ENCODE results near the gene HAPLN1. TPM values are rescaled to one million over a fixed set of nuclear protein-coding genes. Genes with fewer than 3 reads are reported as not detected.
A peak's percentile ranks its signal among the peaks of the same experiment; 100 is the strongest.

HAPLN1 gene
- total RNA-seq, 1 donor from 2014 or later = 248 TPM

- peaks cover 9% of the 10 kb centered on the region for H3K9me3 Mint-ChIP-seq (ENCODE audit: low read depth)
- H3K36me3 Mint-ChIP-seq (ENCODE audit: low read depth) = peaks cover 24% of the 10 kb centered on the region
- peaks cover 79% of the 10 kb centered on the region for H3K4me1 Mint-ChIP-seq (ENCODE audit: low read depth)
- no peak for DNase-seq (ENCODE audit: low spot score)
- no peak overlapping the region for H3K27ac Mint-ChIP-seq (ENCODE audit: unreplicated experiment)
- no peak overlapping the region for H3K4me3 Mint-ChIP-seq (ENCODE audit: unreplicated experiment)
- no peak for TF ChIP-seq CTCF (IDR thresholded peaks at IDR 0.05)
- H3K27me3 Mint-ChIP-seq (ENCODE audit: low read depth) = no peaks in the 10 kb centered on the region
Measured at GRCh38 chr5:83688281-83688680, 32.4 kb downstream of the HAPLN1 start.

DNA sequence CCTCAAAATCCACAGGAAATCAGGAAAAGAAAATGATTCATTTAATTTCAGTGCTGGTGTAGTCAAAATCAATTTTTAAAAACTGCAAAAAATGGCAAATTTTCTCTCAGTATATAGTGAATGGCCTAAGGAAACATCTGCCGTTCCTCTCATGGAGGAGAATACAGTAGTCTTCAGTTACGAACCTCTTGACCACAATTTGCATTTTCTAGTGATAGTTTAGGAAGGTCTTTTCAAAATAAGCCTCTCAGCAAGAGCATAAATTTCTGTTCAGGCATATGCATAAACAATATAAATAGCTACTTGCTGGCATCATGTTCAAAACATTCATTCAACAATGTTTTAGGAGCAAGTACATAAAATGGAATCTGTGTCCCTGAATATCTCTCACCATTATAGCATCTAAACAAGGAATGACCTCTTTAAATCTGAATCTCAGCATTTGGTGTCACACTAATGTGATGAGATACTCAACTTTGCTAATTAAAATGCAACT is 33.5 kb downstream of the HAPLN1 start:
- Mint-ChIP-seq H3K4me3 (ENCODE audit: unreplicated experiment) (no peak overlapping the region), H3K27me3 (ENCODE audit: low read depth) (no peaks in the 10 kb centered on the region), H3K9me3 (ENCODE audit: low read depth) (peaks cover 8% of the 10 kb centered on the region), H3K4me1 (ENCODE audit: low read depth) (peaks cover 73% of the 10 kb centered on the region), H3K36me3 (ENCODE audit: low read depth) (peaks cover 21% of the 10 kb centered on the region), H3K27ac (ENCODE audit: unreplicated experiment) (no peak overlapping the region)
- no peak for TF ChIP-seq CTCF (IDR thresholded peaks at IDR 0.05)
- no peak for DNase-seq (ENCODE audit: low spot score)

DNA sequence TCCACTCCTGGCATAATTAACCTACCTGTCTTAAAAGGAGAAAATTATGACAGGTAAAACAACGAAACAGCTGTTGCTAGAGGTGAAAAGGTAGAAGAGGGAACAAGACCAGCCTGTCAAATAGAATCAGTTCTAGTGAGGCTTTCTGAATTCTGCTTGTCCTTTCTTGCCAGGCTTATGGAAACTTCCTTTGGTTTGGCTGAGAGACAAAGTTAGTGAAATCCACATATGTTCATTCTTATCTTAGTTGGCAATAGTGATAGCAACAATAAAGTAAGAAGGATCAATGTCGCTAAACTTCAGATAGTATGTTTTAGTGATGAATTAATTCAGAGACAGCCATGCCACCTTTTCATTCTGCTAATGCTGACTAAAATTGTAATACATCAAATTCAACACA is 34.4 kb downstream of the HAPLN1 start:
- Mint-ChIP-seq H3K4me3 (ENCODE audit: unreplicated experiment) (no peak overlapping the region), H3K36me3 (ENCODE audit: low read depth) (peaks cover 17% of the 10 kb centered on the region), H3K27ac (ENCODE audit: unreplicated experiment) (no peak overlapping the region), H3K4me1 (ENCODE audit: low read depth) (peaks cover 73% of the 10 kb centered on the region), H3K9me3 (ENCODE audit: low read depth) (peaks cover 4% of the 10 kb centered on the region), H3K27me3 (ENCODE audit: low read depth) (no peaks in the 10 kb centered on the region)
- no peak for DNase-seq (ENCODE audit: low spot score)
- no peak for TF ChIP-seq CTCF (IDR thresholded peaks at IDR 0.05)

DNA sequence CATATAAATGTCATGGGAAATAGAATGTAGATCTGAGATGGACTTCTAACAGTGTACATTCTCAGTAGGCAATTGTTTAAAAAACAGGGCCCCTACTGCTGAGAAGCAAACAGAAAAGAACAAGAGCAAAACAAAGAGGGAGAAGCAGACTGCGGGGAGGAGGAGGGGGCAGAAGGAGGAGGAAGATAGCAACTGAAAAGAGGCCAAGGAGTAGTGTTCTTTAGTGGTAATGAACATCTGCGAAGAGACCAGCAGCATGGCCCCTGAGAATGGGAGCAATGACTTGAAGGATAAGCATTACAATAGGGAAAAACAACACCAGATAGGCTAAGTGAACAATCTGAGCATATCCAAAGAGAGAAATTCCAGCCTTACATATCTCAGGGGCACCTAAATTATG is 36.8 kb downstream of the HAPLN1 start:
- peaks cover 75% of the 10 kb centered on the region for H3K4me1 Mint-ChIP-seq (ENCODE audit: low read depth)
- H3K27me3 Mint-ChIP-seq (ENCODE audit: low read depth) = no peaks in the 10 kb centered on the region
- no peaks in the 10 kb centered on the region for H3K9me3 Mint-ChIP-seq (ENCODE audit: low read depth)
- H3K36me3 Mint-ChIP-seq (ENCODE audit: low read depth) = peaks cover 11% of the 10 kb centered on the region
- no peak for TF ChIP-seq CTCF (IDR thresholded peaks at IDR 0.05)
- no peak for DNase-seq (ENCODE audit: low spot score)
- H3K27ac Mint-ChIP-seq (ENCODE audit: unreplicated experiment) = no peak overlapping the region
- H3K4me3 Mint-ChIP-seq (ENCODE audit: unreplicated experiment) = no peak overlapping the region

DNA sequence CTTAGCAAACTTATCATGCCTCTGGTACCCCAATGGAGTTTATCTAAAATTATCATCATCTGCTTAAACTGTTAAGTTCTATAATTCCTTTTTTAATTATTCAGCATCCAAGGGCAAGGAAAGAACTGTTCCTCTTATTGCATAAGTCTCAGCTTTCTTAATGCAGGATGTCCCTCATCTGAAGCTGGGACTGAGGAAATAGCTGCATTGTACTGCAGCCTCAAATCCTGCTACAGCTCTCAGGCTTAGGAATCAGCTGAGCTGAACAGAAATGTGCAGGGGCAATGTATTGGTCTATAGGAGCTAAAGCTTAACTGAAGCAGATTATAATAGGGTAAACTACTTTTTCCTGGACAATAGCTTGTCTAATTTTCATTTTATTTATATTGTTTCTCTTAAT is 48.0 kb downstream of the HAPLN1 start:
- Mint-ChIP-seq H3K4me1 (ENCODE audit: low read depth) (peaks cover 34% of the 10 kb centered on the region), H3K4me3 (ENCODE audit: unreplicated experiment) (no peak overlapping the region), H3K9me3 (ENCODE audit: low read depth) (peaks cover 1% of the 10 kb centered on the region), H3K36me3 (ENCODE audit: low read depth) (peaks cover 20% of the 10 kb centered on the region), H3K27ac (ENCODE audit: unreplicated experiment) (peak overlapping the region; percentile 42), H3K27me3 (ENCODE audit: low read depth) (no peaks in the 10 kb centered on the region)
- TF ChIP-seq CTCF (IDR thresholded peaks at IDR 0.05) = no peak
- no peak for DNase-seq (ENCODE audit: low spot score)
